Left forelimb (tissue), 1 donor: Measurements from ENCODE around the gene TTC34.

Experiments
- DNase-seq: peaks from one replicate; pipeline ENCODE4 v3.0.0-alpha.2; 2018; ENCODE audit warnings: low spot score

The TTC34 gene

DNA sequence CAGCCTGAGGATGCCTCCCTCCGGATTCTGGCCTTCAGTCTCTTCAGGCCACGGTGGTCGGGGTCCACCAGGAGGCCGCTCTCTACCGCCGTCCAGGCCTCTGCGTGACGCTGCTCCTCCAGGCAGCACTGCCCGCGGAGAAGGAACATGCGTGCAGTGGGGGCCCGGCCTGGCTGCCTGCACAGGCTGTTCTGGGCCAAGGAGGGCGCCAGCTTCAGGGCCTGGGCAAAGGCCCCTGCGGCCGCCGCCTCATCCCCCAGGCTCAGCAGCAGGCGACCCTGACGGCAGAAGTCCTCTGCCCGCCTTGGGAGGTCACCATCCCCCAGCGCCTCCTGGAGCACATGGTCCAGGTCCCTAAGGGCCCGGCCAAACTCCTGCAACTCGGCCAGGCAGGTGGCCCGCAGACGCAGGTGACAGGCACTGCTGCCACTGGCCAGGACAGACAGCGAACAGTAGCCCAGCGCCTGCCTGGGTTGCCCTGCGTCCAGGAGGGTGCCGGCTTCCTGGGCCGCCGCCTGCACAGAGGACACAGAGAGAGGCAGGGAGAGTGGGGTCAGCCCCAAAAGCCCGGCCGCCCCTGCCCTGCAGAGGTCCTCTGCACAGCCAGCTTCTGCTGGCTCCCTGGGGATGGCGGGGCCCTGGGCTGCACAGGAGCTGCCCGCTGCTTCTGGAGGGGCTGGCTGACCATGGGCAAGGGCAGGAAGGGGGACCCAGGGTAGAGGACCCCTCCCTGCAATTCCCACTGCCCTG is 159.9 kb downstream of the TTC34 start:
- DNase-seq = no peak

GRCh38 chr1:2640626-2641025 is 160.9 kb downstream of the TTC34 start:
- peak; percentile 26 for DNase-seq

- DNase-seq = peak; percentile 59
Measured at GRCh38 chr1:2639607-2640521, 161.6 kb downstream of the TTC34 start.

DNA sequence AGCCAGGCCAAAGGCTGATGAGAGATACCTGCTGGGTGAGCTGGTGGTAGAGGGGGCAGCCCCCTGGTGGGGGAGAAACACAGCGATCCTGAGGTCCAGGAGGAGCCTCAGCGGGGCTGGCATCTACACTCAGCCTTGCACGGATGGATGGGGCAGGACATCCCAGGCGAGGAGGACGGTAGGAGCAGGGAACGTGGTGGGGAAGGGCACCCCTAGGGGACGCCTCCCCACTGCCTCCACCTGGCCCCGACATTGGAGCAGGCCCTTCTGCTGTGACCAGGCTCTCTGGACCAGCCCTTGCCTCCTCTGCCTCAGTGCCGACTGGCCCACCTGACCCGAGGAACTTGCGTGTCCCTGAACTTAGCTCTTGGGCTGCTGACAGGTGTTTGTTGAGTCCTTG is 162.3 kb downstream of the TTC34 start:
- DNase-seq = peak; percentile 38

DNA sequence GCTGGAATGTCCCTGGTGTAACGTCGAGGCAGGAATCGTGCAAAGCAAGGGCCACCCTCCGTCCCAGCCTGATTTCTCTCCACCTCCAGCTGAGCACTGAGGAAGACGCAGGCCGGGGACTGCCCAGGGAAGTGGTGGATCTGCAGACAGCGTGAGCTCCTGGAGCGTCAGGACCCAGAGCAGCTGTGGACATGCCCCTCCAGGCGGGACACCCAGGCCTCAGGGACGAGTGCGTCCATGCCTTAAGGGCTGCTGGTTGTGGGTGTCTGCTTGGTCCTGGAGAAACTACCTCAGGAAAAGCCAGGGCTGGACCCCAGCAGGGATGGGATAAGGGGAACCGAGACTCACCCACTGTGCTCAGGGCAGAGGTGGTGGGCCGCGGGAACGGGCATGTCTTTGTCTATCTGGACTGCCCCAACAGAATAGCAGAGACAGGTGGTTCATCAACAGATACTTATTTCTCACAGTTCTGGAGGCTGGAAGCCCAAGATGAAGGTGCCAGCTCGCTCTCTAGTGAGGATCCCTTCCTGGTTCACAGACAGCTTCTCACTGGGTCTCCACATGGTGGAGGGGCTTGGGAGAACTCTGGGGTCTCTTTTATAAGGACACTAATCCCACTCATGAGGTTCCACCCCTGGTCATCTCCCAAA is 162.9 kb downstream of the TTC34 start:
- peak; percentile 62 for DNase-seq

GRCh38 chr1:2637442-2638145 is 163.9 kb downstream of the TTC34 start:
- DNase-seq = peak; percentile 57

DNA sequence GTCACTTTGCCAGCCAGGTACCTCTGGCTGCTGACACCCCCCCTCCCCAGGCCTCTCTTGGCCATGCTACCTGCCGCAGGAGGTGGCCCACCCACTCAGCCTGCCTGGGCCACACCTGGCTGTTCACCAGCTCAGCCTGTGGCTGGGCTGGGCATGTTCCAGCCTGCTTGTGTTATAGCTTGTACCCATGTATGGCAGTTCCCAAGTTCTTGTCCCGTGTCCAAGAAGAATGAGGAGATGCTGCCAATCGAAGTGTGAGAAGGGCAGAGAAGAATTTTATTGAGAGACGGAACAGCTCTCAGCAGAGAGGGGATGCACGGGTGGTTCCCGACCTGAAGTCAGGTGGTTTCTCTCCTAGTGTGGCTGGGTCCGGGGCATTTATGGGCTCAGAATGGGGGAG is 164.8 kb downstream of the TTC34 start:
- peak; percentile 40 for DNase-seq

DNA sequence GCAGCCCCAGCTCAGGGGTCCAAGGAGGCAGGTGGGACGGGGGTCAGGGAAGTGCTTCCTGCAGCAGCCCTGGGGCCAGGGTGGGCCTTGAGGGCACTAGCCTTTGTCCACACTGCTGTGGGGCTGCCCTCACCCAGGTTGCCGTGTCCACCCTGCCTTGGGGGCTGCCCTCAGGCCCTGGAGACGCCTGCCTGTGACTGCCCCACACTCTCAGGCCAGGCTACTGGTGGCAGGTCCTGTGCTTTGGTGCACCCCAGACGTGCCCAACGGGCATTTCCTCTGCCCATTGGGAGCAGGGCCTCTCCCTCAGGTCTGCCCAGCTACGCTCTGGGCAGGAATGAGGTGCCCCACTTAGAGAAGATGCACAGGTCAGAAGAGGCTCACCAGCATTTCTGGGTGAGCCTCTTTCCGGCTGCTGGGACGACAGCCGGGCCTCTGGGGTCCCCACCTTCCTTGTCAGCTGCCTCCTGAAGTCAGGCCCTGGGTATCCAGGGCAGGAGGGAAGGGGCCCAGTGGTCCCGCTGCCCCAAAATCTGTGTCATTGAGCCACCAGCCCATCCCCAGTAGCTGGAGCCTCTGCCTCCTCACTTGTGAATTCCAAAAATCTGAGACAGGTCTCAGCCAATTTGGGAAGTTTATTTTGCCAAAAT is 166.0 kb downstream of the TTC34 start:
- peak; percentile 59 for DNase-seq

DNA sequence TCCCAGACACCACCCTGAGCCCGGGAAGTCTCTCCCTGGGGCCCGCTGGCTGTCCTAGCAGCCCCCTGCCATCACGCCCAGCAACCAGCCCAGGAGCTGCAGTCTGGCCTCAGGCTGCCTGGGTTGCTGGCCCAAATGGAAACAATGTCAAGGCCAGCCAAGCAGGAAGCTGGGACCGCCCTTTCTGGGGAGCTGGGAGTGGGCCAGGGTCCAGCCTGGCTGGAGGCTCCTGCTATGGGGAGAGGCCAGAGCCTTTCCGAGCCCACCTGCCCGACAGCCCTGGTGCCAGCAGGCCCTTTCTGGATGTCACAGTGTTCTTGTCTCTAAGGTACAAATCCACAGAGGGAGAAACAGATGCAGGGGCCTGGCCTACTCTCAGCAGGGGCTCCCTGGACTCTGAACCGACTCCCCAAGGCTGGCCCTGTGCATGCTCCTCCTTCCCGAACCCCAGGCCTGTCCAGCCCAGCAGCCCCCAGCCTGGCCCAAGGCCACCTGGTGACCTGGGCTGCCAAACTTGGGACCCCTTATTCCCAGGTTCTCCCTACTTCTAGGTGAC is 167.5 kb downstream of the TTC34 start:
- peak; percentile 65 for DNase-seq

DNA sequence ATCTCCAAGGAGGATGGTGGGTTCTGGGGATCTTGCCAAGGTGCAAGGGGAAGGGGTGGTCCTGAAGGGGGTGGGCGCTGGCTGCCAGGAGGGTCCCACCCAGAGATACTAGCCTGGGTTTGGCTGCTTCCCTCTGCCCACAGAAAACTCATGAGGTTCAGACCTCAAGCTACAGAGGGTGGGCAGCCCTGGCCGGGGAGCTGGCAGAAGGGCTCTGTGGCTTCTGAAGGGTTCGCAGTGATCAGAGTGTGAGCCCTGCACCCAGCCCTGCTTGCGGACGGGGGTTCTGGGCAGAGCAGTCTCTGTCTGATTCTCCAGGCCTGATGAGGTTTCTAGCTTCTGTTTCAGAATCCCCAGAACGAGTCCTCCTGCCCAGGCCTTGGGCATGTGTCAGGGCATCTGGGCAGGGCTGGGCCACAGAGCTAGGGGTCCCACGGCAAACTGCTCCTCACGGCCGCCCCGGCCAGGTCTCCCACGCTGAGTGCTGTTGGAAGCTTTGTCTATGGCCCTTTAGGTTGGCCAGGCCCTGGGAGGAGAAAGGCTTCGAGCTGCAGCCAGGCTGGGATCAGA is 168.0 kb downstream of the TTC34 start:
- DNase-seq = peak; percentile 52

- DNase-seq = peak; percentile 36
Measured at GRCh38 chr1:2632561-2633361, 168.7 kb downstream of the TTC34 start, which contains the start of gene MMEL1. TSS of gene MMEL1 (minus strand) at chr1:2633016. CDS start at chr1:2629484, 3,532 bp downstream.

DNA sequence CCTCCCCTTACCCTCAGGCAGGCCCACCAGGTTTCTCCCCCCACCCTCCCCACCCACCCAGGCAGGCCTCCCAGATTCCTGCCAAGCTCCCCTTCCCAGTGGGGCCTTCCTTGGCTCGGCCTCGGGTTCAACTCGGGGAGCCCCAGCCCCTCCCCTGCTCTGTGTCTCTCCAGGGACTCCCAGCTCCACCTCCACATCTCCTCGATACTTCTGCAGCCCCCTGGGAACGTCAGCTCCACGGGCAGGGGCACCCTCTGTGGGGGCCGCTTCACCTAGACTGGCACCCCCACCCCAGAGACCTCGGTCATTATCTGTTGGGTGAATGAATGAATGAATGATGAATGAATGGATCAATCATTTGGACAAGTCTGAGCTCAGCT is 169.5 kb downstream of the TTC34 start:
- DNase-seq = peak; percentile 46

- DNase-seq = peak; percentile 48
Measured at GRCh38 chr1:2631136-2632050, 170.1 kb downstream of the TTC34 start.

DNA sequence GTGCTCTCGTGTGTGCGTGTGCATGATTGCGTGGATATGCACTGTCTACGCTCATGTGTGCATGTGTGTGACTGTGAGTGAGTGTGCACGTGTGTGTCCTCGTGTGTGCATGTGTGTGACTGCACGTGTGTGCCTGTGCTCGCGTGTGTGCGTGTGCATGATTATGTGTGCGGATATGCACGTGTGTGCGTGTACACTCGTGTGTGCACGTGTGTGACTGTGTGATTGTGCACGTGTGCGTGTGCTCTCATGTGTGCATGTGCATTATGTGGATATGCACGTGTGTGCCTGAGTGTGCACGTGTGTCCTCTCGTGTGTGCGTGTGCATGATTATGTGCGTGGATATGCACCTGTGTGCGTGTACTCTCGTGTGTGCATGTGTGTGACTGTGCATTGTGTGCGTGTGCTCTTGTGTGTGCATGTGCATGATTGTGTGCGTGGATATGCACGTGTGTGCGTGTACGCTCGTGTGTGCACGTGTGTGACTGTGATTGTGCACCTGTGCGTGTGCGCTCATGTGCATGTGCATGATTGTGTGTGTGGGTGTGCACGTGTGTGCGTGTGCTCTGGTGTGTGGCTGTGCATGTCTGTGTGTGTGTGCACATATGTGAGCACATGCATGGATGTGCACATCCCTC is 170.9 kb downstream of the TTC34 start:
- DNase-seq = peak; percentile 23

GRCh38 chr1:2629627-2630497 is 171.6 kb downstream of the TTC34 start:
- DNase-seq = peak; percentile 47

- peak; percentile 50 for DNase-seq
Measured at GRCh38 chr1:2628933-2629626, 172.4 kb downstream of the TTC34 start.
